ENCODE results near the gene KCNJ9. TPM values are rescaled to one million over a fixed set of nuclear protein-coding genes. Genes with fewer than 3 reads are reported as not detected.

The KCNJ9 gene
- total RNA-seq, 1 experiment from 2014 or later = not detected

DNA sequence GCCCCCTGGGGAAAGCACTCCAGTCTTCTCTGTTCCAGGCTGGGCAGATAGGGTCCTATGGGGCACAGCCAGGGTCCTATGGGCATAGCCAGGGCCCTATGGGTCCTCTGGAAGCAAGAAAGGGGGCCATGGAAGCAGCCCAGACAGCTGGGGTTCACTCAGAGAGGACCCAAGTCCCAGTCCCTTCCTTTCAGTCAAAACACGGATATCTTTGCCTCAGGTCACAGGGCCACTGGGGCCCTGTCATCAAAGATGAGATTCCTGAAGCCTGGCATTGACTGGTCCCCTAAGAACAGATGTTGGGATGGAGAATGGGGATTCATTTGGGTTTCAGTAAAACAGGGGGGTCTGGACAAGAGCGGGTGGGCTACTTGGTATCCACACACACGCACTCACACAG lies 8.5 kb downstream of the KCNJ9 start:
- no peaks in the 10 kb centered on the region for H3K36me3 Mint-ChIP-seq (ENCODE audit: insufficient read depth, unreplicated experiment)
- CTCF ChIA-PET = no interaction called here
- BruUV-seq (replicated peaks) = no TSS peak
- H3K4me1 Mint-ChIP-seq (ENCODE audit: low read depth, unreplicated experiment) = no peaks in the 10 kb centered on the region
- no peaks in the 10 kb centered on the region for H3K27me3 Mint-ChIP-seq (ENCODE audit: unreplicated experiment)
- no peak overlapping the region for H3K4me3 Mint-ChIP-seq (ENCODE audit: low read depth, unreplicated experiment)
- intact Hi-C loops (cut with micrococcal nuclease; ENCODE audit: unreplicated experiment) = loop anchor here (10.0 kb wide), 1 partner anchor 155 kb away; no protein-coding TSS in a partner anchor
- TF ChIP-seq, protein P1, sequence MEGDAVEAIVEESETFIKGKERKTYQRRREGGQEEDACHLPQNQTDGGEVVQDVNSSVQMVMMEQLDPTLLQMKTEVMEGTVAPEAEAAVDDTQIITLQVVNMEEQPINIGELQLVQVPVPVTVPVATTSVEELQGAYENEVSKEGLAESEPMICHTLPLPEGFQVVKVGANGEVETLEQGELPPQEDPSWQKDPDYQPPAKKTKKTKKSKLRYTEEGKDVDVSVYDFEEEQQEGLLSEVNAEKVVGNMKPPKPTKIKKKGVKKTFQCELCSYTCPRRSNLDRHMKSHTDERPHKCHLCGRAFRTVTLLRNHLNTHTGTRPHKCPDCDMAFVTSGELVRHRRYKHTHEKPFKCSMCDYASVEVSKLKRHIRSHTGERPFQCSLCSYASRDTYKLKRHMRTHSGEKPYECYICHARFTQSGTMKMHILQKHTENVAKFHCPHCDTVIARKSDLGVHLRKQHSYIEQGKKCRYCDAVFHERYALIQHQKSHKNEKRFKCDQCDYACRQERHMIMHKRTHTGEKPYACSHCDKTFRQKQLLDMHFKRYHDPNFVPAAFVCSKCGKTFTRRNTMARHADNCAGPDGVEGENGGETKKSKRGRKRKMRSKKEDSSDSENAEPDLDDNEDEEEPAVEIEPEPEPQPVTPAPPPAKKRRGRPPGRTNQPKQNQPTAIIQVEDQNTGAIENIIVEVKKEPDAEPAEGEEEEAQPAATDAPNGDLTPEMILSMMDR (IDR thresholded peaks at IDR 0.05; ENCODE audit: unreplicated experiment) = no peak
- no peak overlapping the region for H3K27ac Mint-ChIP-seq (ENCODE audit: unreplicated experiment)
- no peak for DNase-seq
- no peaks in the 10 kb centered on the region for H3K9me3 Mint-ChIP-seq (ENCODE audit: low read depth, unreplicated experiment)

DNA sequence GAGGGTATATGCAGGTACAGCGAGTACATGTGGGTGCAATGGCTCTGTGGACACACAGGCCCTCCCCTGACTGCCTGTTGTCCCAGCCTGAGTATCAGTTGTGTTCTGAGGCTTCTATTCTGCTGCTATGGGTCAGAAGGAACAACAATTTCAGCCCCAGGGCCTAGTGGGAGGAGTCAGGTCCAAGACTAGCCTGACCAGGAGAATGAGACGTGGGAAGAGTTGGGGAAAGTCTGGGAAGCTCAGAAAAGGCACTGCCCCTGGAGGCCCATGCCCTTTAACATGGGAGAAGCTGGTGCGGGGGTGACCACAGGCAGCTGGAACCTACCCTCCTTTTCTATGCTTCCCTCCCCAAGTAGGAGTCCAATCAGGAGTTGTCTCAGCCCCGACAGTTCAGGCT lies 9.4 kb downstream of the KCNJ9 start:
- intact Hi-C loops (cut with micrococcal nuclease; ENCODE audit: unreplicated experiment) = no loop called here
- H3K36me3 Mint-ChIP-seq (ENCODE audit: insufficient read depth, unreplicated experiment) = no peaks in the 10 kb centered on the region
- no peaks in the 10 kb centered on the region for H3K4me1 Mint-ChIP-seq (ENCODE audit: low read depth, unreplicated experiment)
- H3K27me3 Mint-ChIP-seq (ENCODE audit: unreplicated experiment) = no peaks in the 10 kb centered on the region
- no peak for DNase-seq
- TF ChIP-seq, protein P1 (IDR thresholded peaks at IDR 0.05; ENCODE audit: unreplicated experiment) = no peak
- no peak overlapping the region for H3K4me3 Mint-ChIP-seq (ENCODE audit: low read depth, unreplicated experiment)
- CTCF ChIA-PET = no interaction called here
- no peak overlapping the region for H3K27ac Mint-ChIP-seq (ENCODE audit: unreplicated experiment)
- no peaks in the 10 kb centered on the region for H3K9me3 Mint-ChIP-seq (ENCODE audit: low read depth, unreplicated experiment)
- no TSS peak for BruUV-seq (replicated peaks)

- DNase-seq = no peak
Measured at GRCh38 chr1:160091666-160092223, 10.4 kb downstream of the KCNJ9 start.

GRCh38 chr1:160092366-160093068 lies 11.2 kb downstream of the KCNJ9 start:
- no peak for DNase-seq
- intact Hi-C loops (cut with micrococcal nuclease; ENCODE audit: unreplicated experiment) = no loop called here
- peaks cover 6% of the 10 kb centered on the region for H3K4me1 Mint-ChIP-seq (ENCODE audit: low read depth, unreplicated experiment)
- no peak overlapping the region for H3K27ac Mint-ChIP-seq (ENCODE audit: unreplicated experiment)
- H3K36me3 Mint-ChIP-seq (ENCODE audit: insufficient read depth, unreplicated experiment) = peaks cover 2% of the 10 kb centered on the region
- CTCF ChIA-PET = no interaction called here
- H3K9me3 Mint-ChIP-seq (ENCODE audit: low read depth, unreplicated experiment) = no peaks in the 10 kb centered on the region
- TF ChIP-seq, protein P1 (IDR thresholded peaks at IDR 0.05; ENCODE audit: unreplicated experiment) = no peak
- no peak overlapping the region for H3K4me3 Mint-ChIP-seq (ENCODE audit: low read depth, unreplicated experiment)
- TSS peak; percentile 31 for BruUV-seq (replicated peaks)
- H3K27me3 Mint-ChIP-seq (ENCODE audit: unreplicated experiment) = no peaks in the 10 kb centered on the region

More at GRCh38 chr1:160091666-160092223, 10.4 kb downstream of the KCNJ9 start:
- Mint-ChIP-seq H3K4me1 (ENCODE audit: low read depth, unreplicated experiment) (no peaks in the 10 kb centered on the region), H3K36me3 (ENCODE audit: insufficient read depth, unreplicated experiment) (no peaks in the 10 kb centered on the region), H3K4me3 (ENCODE audit: low read depth, unreplicated experiment) (no peak overlapping the region), H3K9me3 (ENCODE audit: low read depth, unreplicated experiment) (no peaks in the 10 kb centered on the region), H3K27me3 (ENCODE audit: unreplicated experiment) (no peaks in the 10 kb centered on the region), H3K27ac (ENCODE audit: unreplicated experiment) (no peak overlapping the region)
- TF ChIP-seq, protein P1 (IDR thresholded peaks at IDR 0.05; ENCODE audit: unreplicated experiment) = no peak
- CTCF ChIA-PET = no interaction called here
- intact Hi-C loops (cut with micrococcal nuclease; ENCODE audit: unreplicated experiment) = no loop called here
- BruUV-seq (replicated peaks) = no TSS peak

Data from Calu3 (cell line).